ENCODE measurements around the gene MUC4.

- TF ChIP-seq CTCF (IDR thresholded peaks at IDR 0.05; ENCODE audit: low read depth, low read length, missing input control) (no peak), REST (IDR thresholded peaks at IDR 0.05) (no peak), SP1 (IDR thresholded peaks at IDR 0.05) (no peak), HNF4A (conservative IDR thresholded peaks at IDR 0.05) (no peak), GABPA (IDR thresholded peaks at IDR 0.05 in 1 of 2, conservative IDR thresholded peaks at IDR 0.05 in 1 of 2) (no peak), MAX (IDR thresholded peaks at IDR 0.05) (no peak), FOXA1 (IDR thresholded peaks at IDR 0.05) (no peak), TAF1 (conservative IDR thresholded peaks at IDR 0.05) (no peak), RXRA (IDR thresholded peaks at IDR 0.05) (no peak), RAD21 (IDR thresholded peaks at IDR 0.05) (no peak), YY1 (IDR thresholded peaks at IDR 0.05) (no peak), EGR1 (IDR thresholded peaks at IDR 0.05; ENCODE audit: low read depth in 2 of 2) (no peak)
Observed at GRCh38 chr3:195777975-195778374, 33.8 kb downstream of the MUC4 start.

Data from liver (tissue), 3 donors.